MM.1S (cell line): ENCODE results near the gene NUAK2.

Experiments used
- DNase-seq: peaks from one replicate; pipeline ENCODE4 v3.0.0-alpha.2; 2015
- H2AFZ ChIP-seq: fragments of 300-600 bp; sonication (generic); 2 replicates; pipeline ENCODE4 v1.6.0; 2016; ENCODE audit warnings: antibody characterized with exemption, low read length
- H3F3A ChIP-seq: fragments of 300-600 bp; sonication (generic); 2 replicates; pipeline ENCODE4 v1.6.1; 2016; ENCODE audit warnings: mild to moderate bottlenecking, antibody characterized with exemption, low read length, moderate library complexity, mixed read lengths; ENCODE audit not compliant: insufficient read depth
- H3K27ac ChIP-seq: fragments of 300-600 bp; sonication (generic); 2 replicates; pipeline ENCODE4 v1.5.1; 2016; ENCODE audit warnings: mild to moderate bottlenecking, low read length
- H3K27me3 ChIP-seq: fragments of 300-600 bp; sonication (generic); replicated peaks from 2 replicates; pipeline ENCODE4 v1.6.0; 2016; ENCODE audit warnings: low read length; ENCODE audit not compliant: insufficient read depth
- H3K36me3 ChIP-seq: fragments of 300-600 bp; sonication (generic); replicated peaks from 2 replicates; pipeline ENCODE4 v1.6.1; 2016; ENCODE audit warnings: mild to moderate bottlenecking, low read length, mixed read lengths; ENCODE audit not compliant: insufficient read depth
- H3K4me1 ChIP-seq: fragments of 300-600 bp; sonication (generic); 2 replicates; pipeline ENCODE4 v1.6.1; 2016; ENCODE audit warnings: low read length, mixed read lengths
- H3K4me2 ChIP-seq: fragments of 300-600 bp; sonication (generic); 2 replicates; pipeline ENCODE4 v1.6.0; 2016; ENCODE audit warnings: low read depth, low read length
- H3K4me3 ChIP-seq: fragments of 300-600 bp; sonication (generic); 2 replicates; pipeline ENCODE4 v1.5.1; 2016; ENCODE audit warnings: low read length, mixed read lengths
- H3K79me2 ChIP-seq: fragments of 300-600 bp; sonication (generic); 2 replicates; pipeline ENCODE4 v1.6.1; 2016; ENCODE audit warnings: mixed run types, low read length, mixed read lengths
- H3K9ac ChIP-seq: fragments of 300-600 bp; sonication (generic); 2 replicates; pipeline ENCODE4 v1.6.1; 2016; ENCODE audit warnings: low read length, mixed read lengths
- H3K9me2 ChIP-seq: fragments of 300-600 bp; sonication (generic); replicated peaks from 2 replicates; pipeline ENCODE4 v1.6.1; 2016; ENCODE audit warnings: mild to moderate bottlenecking, low read length, mixed read lengths; ENCODE audit not compliant: insufficient read depth
- H3K9me3 ChIP-seq: fragments of 300-600 bp; sonication (generic); replicated peaks from 2 replicates; pipeline ENCODE4 v1.6.1; 2016; ENCODE audit warnings: mild to moderate bottlenecking, low read length, mixed read lengths; ENCODE audit not compliant: insufficient read depth
- H4K20me1 ChIP-seq: fragments of 300-600 bp; sonication (generic); 2 replicates; pipeline ENCODE4 v1.6.1; 2016; ENCODE audit warnings: mild to moderate bottlenecking, low read length, moderate library complexity, mixed read lengths; ENCODE audit not compliant: insufficient read depth
- EZH2 ChIP-seq: fragments of 300-600 bp; sonication (generic); optimal IDR thresholded peaks from 2 replicates; pipeline ENCODE3; 2017; ENCODE audit warnings: low read depth, mild to moderate bottlenecking, antibody characterized with exemption, low read length, mixed read lengths
- EZH2phosphoT487 ChIP-seq: fragments of 300-600 bp; sonication (generic); IDR thresholded peaks from 2 replicates; pipeline ENCODE4 v1.6.1; 2018; ENCODE audit warnings: antibody characterized with exemption, low read length
- TF ChIP-seq, protein P1 (sequence below): fragments of 300-600 bp; sonication (generic); IDR thresholded peaks from 2 replicates; pipeline ENCODE4 v1.5.1; 2016; ENCODE audit warnings: antibody characterized with exemption, low read length, mixed read lengths

NUAK2 gene

DNA sequence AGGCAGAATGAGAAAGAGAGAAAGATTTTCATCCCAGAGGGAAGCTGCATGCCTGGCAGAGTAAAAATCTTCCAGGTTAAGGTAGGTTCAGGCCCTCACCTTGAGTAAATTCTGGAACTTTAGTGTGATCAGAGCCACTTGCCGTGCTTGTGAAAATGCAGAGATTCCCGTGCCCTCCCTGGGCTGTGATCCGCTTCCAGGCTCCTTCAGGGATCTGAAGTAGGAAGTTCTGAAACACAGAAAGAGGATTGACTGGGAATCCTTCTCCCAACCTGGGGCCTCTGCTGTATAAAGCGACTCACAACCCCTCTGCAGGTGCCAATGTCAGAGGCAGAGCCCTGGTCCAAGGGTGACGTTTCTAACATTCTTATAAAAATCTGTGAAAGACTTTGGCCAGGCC is 26.6 kb downstream of the NUAK2 start:
- H3K4me3 ChIP-seq: no peak overlapping the region
- H3K4me1 ChIP-seq: peaks cover 7% of the 10 kb centered on the region
- H3F3A ChIP-seq: no peaks in the 10 kb centered on the region
- no peak overlapping the region for H2AFZ ChIP-seq
- no peak overlapping the region for H3K4me2 ChIP-seq
- no peaks in the 10 kb centered on the region for H3K79me2 ChIP-seq
- no peak overlapping the region for H3K9ac ChIP-seq
- H3K27me3 ChIP-seq: no peaks in the 10 kb centered on the region
- no peaks in the 10 kb centered on the region for H3K9me2 ChIP-seq
- DNase-seq: no peak
- H3K36me3 ChIP-seq: no peaks in the 10 kb centered on the region
- TF ChIP-seq, protein P1, sequence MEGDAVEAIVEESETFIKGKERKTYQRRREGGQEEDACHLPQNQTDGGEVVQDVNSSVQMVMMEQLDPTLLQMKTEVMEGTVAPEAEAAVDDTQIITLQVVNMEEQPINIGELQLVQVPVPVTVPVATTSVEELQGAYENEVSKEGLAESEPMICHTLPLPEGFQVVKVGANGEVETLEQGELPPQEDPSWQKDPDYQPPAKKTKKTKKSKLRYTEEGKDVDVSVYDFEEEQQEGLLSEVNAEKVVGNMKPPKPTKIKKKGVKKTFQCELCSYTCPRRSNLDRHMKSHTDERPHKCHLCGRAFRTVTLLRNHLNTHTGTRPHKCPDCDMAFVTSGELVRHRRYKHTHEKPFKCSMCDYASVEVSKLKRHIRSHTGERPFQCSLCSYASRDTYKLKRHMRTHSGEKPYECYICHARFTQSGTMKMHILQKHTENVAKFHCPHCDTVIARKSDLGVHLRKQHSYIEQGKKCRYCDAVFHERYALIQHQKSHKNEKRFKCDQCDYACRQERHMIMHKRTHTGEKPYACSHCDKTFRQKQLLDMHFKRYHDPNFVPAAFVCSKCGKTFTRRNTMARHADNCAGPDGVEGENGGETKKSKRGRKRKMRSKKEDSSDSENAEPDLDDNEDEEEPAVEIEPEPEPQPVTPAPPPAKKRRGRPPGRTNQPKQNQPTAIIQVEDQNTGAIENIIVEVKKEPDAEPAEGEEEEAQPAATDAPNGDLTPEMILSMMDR: no peak
- TF ChIP-seq EZH2phosphoT487 (no peak), EZH2 (no peak)
- H4K20me1 ChIP-seq: no peaks in the 10 kb centered on the region
- no peaks in the 10 kb centered on the region for H3K9me3 ChIP-seq
- H3K27ac ChIP-seq: no peak overlapping the region

DNA sequence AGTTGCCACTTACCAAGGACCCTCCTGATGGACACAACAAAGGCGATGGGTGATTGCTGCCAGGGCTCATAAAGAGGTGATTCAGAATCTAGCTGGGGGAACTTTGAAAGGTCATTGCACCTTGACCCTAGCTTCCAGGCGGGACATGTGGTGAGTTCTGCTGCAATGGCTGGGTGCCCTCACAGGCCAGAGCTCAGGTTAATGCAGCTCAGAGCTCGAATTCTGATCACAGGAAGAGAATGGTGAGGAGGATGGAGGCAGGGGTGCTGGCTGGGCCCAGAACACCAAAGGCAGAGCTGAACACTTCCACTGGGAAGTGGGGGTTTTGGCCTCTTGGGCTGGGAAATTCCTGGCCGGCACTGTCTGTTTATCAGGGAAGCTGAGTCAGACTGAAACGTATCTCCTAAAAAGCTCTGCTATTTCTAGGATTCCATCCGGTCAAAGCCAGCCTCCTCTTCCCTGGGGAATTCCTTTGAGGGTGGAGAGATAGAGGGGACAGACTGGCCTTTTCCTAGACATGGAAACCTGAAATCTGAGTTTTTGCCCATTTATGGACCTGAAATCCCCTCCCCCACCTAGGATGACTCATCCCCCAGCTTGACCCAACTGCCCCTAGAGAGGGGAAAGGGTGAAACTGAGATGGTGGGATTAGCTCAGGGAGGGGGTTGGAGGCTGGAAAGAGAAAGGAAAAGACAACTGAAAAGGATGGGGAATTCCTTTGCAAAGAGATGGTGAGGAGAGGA is 27.2 kb downstream of the NUAK2 start:
- no peaks in the 10 kb centered on the region for H3K79me2 ChIP-seq
- no peaks in the 10 kb centered on the region for H4K20me1 ChIP-seq
- DNase-seq: no peak
- no peak overlapping the region for H3K27ac ChIP-seq
- H3K4me1 ChIP-seq: peaks cover 7% of the 10 kb centered on the region
- H3K36me3 ChIP-seq: no peaks in the 10 kb centered on the region
- no peak overlapping the region for H3K4me2 ChIP-seq
- H3K4me3 ChIP-seq: no peak overlapping the region
- no peaks in the 10 kb centered on the region for H3F3A ChIP-seq
- TF ChIP-seq EZH2phosphoT487: no peak
- no peak for TF ChIP-seq EZH2
- TF ChIP-seq, protein P1: no peak
- no peaks in the 10 kb centered on the region for H3K9me3 ChIP-seq
- H2AFZ ChIP-seq: no peak overlapping the region
- H3K9me2 ChIP-seq: no peaks in the 10 kb centered on the region
- no peaks in the 10 kb centered on the region for H3K27me3 ChIP-seq
- no peak overlapping the region for H3K9ac ChIP-seq

DNA sequence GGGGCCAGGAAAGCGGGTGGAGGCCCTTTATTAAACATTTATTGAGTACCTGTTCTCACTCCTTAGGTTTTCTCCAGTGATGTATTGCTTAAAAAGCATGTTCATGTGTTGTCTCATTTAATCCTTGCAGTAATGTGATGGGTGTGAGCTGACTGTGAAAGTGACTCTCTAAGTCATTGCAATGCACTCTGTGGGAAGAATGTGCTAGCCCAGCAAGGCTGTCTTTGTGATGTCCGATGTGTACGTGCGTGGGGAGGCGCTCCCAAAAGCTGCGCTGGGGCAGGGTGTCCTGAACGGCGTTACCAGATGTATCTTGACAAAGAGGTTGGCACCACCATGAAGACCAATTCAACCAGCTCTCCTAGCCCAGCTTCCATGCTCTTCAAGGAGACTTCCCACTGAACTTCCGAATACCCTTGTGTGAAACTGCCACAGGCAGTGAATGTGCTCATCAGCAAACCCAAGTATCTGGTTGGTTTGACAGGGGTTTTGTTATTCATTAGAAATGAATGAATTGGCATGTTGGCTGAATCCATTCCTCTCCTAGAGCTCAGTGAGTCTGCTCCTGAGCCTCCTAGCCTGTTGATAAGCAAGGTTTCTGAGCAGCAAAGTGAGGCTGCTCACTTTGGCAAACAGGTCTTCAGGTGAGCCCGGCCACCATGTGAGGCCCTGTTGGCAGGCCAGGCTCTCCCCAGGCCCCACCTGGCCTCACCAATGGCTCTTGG is 28.0 kb downstream of the NUAK2 start:
- no peaks in the 10 kb centered on the region for H4K20me1 ChIP-seq
- no peaks in the 10 kb centered on the region for H3K27me3 ChIP-seq
- H3K9me2 ChIP-seq: no peaks in the 10 kb centered on the region
- H3K9me3 ChIP-seq: no peaks in the 10 kb centered on the region
- no peaks in the 10 kb centered on the region for H3K79me2 ChIP-seq
- no peak overlapping the region for H3K9ac ChIP-seq
- no peak overlapping the region for H3K27ac ChIP-seq
- peaks cover 1% of the 10 kb centered on the region; the same call in 1 of the 2 replicates for H3F3A ChIP-seq
- TF ChIP-seq EZH2phosphoT487: no peak
- no peak for TF ChIP-seq EZH2
- TF ChIP-seq, protein P1: no peak
- no peak overlapping the region for H3K4me3 ChIP-seq
- no peak overlapping the region for H2AFZ ChIP-seq
- peaks cover 15% of the 10 kb centered on the region for H3K4me1 ChIP-seq
- H3K4me2 ChIP-seq: no peak overlapping the region
- no peak for DNase-seq
- no peaks in the 10 kb centered on the region for H3K36me3 ChIP-seq
